Cerebellar nuclear complex (tissue), 1 donor: ENCODE results near the gene LPCAT3.

ENCODE experiments used
- DNase-seq, 2 experiments: peaks; one replicate each; lab custom pipeline; 2025; lab: John Stamatoyannopoulos, UW

Gene LPCAT3

DNA sequence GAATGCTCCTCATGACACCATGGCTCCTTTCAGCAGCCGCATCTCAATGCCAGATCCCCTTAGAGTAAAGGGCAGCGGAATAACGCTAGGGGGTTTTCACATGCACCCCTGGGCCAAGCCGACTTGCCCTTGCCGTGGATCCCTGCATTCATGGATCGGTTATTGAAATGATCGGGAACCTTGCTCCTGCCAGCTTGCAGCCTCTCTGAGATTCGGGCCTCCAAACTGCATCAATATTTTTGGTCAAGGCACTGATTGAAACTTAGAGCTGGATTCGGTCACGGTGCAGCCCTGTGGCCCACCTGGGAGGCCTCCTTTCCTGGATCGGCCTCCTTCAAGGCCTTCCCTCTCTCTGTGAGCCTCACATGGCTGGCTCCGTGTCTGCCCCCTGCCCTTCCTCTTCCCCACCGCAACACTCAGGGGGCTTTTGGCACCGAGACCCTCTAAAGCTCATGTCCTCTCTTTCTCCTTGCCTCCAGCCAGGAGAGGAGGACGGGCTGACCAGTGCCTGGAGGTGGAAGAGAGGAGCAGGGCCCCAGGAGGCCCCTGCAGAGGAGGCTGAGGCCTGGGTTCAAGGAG lies 65.3 kb downstream of the LPCAT3 start:
- no peak for DNase-seq

DNA sequence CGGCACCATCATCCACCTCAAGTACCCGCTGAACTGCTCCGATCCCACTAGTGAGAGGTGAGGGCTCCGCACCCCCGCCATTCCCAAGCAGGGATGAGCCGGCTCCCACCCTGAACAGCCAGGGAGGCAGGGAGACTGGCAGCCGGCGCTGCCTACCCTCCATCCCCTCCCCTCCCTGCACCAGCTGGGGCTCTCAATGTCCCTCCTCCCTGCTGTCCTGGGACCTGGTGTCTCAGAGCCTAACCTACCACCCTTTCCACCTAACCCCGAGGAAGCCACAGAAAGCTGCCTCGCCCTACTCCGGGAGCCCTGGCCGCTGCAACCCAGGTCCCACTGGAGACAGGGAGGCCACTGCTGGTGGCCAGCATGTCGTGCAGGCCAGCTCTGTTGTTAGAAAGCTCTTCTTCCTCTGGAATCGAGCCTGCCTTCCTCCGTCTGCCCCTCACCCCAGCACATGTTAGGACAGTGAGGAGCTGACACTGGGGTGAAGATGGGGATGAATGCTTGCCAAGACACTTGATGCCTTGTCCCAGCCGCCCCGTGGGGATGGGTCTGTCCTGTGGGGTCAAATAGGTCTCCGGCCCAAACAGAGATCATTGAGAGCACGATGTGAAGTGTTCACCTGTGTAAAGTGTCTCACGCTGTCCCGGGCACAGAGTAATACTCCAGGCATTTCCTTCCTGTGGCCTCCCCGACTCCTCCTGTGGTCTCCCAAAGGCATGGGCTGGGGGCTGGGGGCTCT lies 66.0 kb downstream of the LPCAT3 start:
- DNase-seq, result no peak

DNA sequence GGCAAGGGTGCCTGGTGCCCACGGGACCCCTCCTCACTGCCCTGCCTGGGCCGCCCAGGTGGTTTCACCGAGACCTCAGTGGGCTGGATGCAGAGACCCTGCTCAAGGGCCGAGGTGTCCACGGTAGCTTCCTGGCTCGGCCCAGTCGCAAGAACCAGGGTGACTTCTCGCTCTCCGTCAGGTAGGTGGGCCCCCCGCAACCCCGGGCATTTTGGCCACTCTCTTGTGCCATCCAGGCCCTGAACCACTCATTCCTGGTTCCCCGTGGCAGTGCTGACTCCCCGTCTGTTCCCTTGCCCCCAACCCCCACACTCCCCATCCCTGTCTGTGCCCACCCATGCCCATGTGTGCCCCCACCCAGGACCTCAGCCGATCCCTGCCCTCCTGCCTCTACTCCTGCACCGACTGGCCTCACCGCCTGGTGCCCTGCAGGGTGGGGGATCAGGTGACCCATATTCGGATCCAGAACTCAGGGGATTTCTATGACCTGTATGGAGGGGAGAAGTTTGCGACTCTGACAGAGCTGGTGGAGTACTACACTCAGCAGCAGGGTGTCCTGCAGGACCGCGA lies 66.6 kb downstream of the LPCAT3 start:
- no peak for DNase-seq

DNA sequence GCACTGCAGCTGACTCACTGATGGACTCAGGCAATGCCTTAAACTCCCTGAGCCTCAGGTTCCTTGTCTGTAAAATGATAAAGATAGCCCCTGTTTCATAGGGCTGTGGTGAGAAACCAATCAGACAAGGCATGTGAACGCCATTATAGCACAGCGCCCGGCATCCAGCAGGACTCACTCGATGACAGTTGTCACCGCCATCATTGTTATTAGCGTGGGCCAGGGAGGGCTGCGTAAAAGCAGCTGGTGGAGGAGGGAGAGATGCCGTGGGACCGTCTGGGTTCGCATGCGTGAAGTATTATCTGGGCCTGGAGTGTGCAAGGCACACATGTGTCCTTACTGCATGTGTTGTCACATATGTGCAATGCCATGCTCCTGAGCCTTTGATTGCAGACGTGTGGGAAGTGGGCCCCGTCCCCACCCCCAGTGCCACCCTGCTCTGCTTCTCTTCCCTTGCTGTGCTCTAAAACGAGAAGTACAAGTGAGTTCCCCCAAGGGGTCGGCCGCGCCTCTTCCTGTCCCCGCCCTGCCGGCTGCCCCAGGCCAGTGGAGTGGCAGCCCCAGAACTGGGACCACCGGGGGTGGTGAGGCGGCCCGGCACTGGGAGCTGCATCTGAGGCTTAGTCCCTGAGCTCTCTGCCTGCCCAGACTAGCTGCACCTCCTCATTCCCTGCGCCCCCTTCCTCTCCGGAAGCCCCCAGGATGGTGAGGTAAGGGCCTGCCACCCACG lies 67.3 kb downstream of the LPCAT3 start, which contains the start of gene PTPN6:
TSS of gene PTPN6 (plus strand) at position 546 of the 730 bp plus-strand sequence. CDS start at position 703, 157 bp downstream.
- DNase-seq, result no peak

DNA sequence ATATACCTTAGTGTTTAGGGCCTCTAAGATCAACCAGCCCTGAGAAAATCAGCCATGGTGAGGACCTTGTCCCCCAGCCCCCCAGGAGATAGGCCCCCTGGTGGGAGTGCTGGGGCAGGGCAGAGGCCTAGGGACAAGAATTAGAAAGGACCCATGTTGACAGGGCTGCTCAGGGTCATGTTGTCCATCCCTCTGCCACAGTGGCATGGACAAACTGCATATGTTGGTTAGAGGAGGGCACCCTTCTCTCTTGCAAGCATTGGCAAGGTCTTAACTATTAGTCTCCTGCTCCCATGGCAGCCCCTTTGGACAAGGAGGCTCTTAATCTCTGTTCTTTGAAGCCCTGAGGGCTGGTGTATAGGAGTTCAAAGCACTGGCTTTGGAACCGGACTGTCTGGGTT lies 67.9 kb downstream of the LPCAT3 start:
- DNase-seq, result no peak

DNA sequence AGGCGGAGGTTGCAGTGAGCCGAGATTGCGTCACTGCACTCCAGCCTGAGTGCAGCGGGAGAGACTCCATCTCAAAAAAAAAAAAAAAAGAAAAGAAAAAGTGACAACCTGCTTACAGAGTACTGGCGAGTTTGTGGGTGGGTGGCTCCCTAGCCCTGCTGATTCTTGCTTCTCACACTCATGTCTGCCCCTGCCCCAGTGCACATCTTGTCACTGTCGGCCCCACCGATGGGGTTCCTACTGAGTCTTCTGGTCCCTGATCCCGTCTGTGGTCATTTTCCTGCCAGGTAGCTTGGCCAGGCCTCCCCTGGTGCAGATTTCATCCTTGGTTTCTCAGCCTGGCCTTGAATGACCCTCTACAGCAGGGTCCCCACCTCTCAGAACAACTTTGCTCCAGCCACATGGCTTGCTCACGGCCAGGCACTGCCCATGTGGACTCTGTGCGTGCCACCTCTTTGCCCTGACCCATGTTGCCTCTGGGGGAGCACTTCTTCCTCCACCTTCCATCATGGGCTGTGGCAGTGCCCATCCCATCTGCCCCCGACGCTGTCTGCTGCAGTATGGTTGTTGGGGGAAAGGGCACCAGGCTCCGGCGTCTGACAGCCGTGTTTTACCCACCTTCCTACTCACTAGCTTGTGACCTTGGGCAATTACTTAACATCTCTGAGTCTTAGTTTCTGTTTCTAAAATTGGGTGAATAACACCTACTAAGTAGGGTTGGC lies 69.2 kb downstream of the LPCAT3 start:
- no peak for DNase-seq

DNA sequence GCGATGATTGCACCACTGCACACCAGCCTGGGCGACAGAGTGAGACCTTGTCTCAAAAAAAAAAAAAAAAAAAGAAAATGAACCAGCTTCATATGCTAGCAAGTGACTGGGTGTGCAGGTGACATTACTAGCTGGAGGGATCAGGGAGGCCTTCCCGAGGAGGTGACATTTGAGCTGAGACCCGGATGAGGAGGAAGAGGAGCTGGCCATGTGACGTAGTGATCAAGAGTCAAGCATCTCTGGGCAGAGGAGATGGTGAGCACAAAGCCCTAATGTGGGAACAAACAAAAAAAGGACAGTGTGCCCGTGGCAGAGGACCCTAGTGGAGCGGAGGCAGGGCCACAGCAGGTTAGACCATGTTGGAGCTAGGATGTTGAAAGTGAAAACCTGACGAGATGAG lies 70.7 kb downstream of the LPCAT3 start:
- DNase-seq, result no peak

DNA sequence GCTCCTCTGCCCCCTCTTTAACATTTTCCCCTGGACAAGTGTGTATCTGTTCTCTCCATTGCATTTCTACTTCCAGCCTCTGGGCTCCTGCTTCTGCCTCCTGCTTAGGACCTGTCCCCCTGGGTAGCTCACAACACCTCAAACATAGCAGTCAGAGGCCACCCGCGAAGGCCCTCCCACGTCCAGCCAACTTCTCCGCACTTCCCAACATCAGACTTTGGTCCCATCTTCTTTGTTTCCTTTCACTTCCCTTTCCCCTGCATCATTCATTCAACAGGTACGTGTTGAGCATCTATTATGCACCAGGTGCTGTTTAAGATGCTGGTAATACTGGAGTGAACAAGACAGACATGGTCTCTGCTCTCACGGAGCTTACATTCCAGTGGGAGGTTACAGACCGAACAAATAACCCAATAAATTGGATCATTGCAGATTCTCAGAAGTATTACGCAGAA lies 71.3 kb downstream of the LPCAT3 start:
- no peak for DNase-seq

DNA sequence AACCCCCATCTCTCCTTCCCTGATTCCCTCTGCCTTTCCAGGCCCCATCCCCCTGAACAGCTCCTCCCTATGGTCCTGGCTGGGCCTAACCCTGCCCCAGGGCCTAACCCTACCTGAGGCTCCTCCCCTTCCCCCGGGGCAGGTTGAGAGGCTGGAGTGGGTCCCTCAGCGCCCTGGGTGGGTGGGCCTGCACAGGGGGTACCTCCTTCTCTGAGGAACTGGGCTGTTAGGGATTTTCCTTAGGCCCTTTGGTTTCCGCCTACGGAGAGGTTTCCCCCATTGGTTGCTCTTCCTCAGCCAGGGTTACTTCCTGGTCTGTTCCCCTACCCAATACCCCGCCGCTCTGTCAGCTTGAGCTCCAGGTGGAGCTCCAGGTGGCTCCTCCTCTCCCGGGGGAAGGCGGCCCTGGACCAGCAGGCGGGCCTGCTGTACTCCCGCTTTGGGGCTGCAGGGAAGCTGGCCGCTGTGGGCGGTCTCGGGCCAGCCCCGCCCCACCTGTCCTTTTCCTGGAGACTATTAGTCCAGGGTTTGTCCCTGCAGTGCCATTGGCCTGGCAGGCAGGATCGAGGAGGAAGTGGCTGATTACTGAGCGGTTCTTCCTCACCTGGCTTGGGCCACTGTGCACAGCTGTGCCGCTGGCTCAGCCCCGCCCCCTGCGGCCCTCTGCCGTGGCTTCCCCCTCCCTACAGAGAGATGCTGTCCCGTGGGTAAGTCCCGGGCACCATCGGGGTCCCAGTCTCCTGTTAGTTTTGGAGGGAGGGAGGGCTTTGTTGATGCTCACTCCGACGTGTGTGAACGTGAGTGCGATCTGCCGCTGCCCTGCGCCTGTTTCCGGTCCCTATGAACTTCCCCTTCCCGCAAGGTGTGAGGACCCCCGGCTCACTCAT lies 72.0 kb downstream of the LPCAT3 start:
- no peak for DNase-seq

DNA sequence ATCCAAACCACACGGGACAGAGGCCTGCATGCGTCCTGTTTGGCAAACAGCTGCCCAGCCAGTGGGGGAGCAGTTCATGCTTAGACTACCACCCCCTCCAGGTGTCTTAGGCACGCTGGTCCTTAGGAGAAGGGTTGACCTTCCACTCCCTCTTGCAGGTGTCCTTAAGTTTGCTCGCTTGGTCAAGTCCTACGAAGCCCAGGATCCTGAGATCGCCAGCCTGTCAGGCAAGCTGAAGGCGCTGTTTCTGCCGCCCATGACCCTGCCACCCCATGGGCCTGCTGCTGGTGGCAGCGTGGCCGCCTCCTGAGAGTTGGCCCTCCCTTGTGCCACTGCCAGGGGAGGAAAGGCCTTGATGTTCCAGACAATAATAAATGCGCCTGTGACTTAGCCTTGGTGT lies 72.7 kb downstream of the LPCAT3 start:
- no peak for DNase-seq

DNA sequence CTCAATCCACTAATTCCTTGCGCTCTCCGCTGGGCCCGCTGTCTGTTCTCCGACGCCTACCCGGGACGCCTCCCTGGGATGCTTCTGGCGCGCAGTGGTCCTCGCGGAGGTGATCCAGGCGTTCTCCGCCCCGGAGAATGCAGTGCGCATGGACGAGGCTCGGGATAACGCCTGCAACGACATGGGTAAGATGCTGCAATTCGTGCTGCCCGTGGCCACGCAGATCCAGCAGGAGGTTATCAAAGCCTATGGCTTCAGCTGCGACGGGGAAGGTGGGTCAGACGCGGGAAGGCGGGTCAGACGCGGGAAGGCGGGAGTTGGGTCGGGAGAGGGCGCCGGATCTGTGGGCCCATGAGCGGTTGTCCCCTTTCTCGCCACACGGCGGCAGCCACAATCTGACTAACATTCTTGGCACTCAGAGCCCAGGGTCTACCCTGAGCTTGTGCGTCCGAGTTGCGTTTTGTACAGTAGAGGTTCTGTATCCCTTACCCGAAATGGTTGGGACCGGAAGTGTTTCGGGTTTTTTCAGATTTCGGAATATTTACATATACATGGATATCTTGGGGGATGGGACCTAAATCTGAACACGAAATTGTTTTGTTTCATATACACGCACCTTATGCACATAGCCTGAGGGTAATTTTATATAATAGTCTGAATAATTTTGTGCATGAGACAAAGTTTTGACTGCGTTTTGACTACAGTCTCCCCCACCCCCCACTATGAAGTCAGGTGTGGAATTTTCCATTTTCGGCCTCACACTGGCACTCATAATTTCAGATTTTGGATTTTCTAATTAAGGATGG lies 73.7 kb downstream of the LPCAT3 start:
- peak; percentile 41 to 80 for DNase-seq

DNA sequence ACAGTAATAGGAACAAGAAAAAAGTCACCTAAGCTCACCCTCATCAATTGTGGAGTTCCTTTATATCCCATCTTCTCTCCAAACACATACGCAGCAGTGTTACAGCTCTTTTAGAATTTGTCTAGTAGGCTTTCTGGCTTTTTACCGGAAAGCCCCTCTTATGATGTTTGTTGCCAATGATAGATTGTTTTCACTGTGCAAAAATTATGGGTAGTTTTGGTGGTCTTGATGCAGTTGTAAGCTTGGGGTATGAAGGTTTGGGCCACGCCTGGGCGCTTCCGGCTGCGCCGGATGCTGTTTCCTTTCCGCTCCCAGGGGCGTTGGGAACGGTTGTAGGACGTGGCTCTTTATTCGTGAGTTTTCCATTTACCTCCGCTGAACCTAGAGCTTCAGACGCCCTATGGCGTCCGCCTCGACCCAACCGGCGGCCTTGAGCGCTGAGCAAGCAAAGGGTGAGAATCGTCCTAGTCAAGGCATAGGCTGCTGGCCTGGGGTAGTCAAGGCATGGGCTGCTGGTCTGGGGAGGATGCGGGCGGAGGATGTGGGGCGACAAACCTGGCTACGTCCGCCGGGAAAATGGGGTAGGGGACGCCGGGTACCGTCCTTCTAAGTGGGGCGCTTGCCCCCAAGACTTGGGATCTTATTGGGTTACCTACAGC lies 74.4 kb downstream of the LPCAT3 start, which contains the start of the genes C12orf57 and RNU7-1:
TSS of gene C12orf57 (plus strand) at position 301 of the 659 bp plus-strand sequence. CDS start at position 401, 100 bp downstream.
TSS of gene RNU7-1 (plus strand) at position 95 of the 659 bp plus-strand sequence.
- peak; percentile 65 to 81 for DNase-seq

DNA sequence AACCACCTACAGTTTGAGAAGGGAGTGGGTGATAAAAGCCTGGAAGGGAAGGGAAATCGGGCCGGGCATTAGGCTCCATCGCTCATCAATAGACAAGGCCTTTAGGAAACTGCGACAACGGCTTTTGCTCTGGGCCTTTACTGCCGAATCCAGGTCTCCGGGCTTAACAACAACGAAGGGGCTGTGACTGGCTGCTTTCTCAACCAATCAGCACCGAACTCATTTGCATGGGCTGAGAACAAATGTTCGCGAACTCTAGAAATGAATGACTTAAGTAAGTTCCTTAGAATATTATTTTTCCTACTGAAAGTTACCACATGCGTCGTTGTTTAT lies 74.9 kb downstream of the LPCAT3 start:
- peak; percentile 65 to 81 for DNase-seq

DNA sequence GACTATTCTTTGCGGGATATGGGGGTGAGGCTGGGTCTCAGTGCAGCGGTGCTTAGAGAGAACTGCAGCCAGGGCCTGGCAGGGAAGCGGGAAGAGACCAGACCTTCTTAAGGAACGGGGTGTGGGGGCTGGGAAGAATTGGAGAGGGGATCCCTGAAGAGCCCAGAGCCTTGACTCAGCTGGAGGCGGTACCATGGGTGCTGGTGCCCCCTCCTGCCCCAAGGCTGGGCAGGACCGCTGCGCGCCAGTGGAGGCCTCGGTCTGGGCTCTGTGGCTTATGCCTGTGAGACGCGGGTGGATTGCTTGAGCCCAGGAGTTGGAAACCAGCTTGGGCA lies 76.0 kb downstream of the LPCAT3 start:
- no peak for DNase-seq

DNA sequence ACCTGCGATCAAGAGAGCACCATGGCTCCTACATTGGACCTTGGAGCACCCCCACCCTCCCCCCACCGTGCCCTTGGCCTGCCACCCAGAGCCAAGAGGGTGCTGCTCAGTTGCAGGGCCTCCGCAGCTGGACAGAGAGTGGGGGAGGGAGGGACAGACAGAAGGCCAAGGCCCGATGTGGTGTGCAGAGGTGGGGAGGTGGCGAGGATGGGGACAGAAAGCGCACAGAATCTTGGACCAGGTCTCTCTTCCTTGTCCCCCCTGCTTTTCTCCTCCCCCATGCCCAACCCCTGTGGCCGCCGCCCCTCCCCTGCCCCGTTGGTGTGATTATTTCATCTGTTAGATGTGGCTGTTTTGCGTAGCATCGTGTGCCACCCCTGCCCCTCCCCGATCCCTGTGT lies 76.5 kb downstream of the LPCAT3 start:
- DNase-seq, result no peak

DNA sequence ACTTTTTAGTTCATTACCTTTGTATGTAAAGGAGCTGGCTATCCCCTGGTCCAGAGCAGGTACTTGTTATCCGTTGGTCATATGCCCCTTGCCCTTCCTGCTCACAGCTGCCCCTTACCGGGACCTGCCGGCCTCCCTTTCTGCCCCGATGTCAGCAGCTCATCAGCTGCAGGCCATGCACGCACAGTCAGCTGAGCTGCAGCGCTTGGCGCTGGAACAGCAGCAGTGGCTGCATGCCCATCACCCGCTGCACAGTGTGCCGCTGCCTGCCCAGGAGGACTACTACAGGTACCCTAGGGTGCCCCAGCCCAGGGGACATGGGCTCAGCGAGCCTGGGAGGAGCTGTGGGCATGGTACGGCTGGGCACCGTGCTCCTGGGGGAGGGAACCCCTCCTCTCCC lies 77.0 kb downstream of the LPCAT3 start:
- DNase-seq, result no peak

DNA sequence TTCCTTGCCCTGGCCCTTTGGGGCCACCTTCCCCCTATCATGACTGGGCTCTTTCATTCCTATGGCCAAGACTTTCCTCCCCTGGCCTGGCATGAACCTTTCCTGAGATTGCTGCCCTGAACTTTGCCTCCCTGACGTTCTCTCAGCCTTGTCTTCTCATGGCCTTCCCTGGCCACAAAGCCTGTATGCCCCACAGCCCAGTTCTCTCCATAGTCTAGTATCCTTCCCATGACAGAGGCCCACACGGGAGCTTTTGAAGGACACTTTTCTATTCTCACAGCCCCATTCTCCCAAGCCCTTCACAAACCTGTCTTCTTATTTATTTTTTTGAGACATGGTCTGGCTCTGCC lies 79.1 kb downstream of the LPCAT3 start:
- no peak for DNase-seq

DNA sequence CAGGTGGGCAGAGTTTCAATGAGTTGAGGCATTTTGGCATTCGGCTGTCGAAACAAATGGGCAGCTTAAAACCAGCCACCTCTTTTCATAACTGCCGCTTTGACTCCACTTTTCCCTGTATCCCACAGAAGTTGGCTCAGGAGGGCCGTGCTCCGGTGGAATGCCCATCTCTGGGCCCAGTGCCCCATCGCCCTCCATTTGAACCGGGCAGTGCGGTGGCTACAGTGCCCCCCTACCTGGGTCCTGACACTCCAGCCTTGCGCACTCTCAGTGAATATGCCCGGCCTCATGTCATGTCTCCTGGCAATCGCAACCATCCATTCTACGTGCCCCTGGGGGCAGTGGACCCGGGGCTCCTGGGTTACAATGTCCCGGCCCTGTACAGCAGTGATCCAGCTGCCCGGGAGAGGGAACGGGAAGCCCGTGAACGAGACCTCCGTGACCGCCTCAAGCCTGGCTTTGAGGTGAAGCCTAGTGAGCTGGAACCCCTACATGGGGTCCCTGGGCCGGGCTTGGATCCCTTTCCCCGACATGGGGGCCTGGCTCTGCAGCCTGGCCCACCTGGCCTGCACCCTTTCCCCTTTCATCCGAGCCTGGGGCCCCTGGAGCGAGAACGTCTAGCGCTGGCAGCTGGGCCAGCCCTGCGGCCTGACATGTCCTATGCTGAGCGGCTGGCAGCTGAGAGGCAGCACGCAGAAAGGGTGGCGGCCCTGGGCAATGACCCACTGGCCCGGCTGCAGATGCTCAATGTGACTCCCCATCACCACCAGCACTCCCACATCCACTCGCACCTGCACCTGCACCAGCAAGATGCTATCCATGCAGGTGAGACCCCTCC lies 79.7 kb downstream of the LPCAT3 start:
- no peak for DNase-seq
